IMR-90 (cell line): ENCODE data around the gene HDHD3. TPM values are rescaled to one million over a fixed set of nuclear protein-coding genes. Genes with fewer than 3 reads are reported as not detected.

Experiments used
- ATAC-seq: fragments of 200-7000 bp; cut with Tn5 transposase; 2 replicates; pipeline ENCODE4 v1.9.1; 2020; ENCODE audit warnings: low read depth, mild to moderate bottlenecking, moderate library complexity
- BruUV-seq: library from RNA; stranded (reverse); fragments of 400-500 nt; replicated peaks from 2 replicates; lab custom pipeline; 2021; lab: Mats Ljungman, UMichigan
- CTCF ChIA-PET: fragments of 300-600 bp; formaldehyde crosslinking; extraction: SDS; loops from one replicate; lab custom pipeline; 2021; ENCODE audit warnings: antibody characterized with exemption; lab: Yijun Ruan, JAX
- POLR2A ChIA-PET: fragments of 300-600 bp; sonication (Branson Sonifier 250); formaldehyde crosslinking; loops from one replicate; lab custom pipeline; 2022; ENCODE audit warnings: antibody characterized with exemption; ENCODE audit not compliant: unreplicated experiment; lab: Charles Lee
- DNase-seq: peaks from one replicate; pipeline ENCODE4 v3.0.0; 2013
- H2AFZ ChIP-seq: replicated peaks from 2 replicates; pipeline ENCODE3; 2013; ENCODE audit warnings: low read length, mild to moderate bottlenecking; ENCODE audit not compliant: poor library complexity
- H2AK5ac ChIP-seq: 2 replicates; pipeline ENCODE4 v1.6.1; 2013; ENCODE audit warnings: low read depth, low read length, inconsistent platforms
- H2AK9ac ChIP-seq: replicated peaks from 2 replicates; pipeline ENCODE3; 2013; ENCODE audit warnings: mild to moderate bottlenecking, low read depth, low read length, moderate library complexity; ENCODE audit not compliant: poor library complexity
- H2BK120ac ChIP-seq: 2 replicates; pipeline ENCODE4 v1.6.1; 2013; ENCODE audit warnings: low read depth, low read length, inconsistent platforms
- H2BK15ac ChIP-seq: 3 replicates; pipeline ENCODE4 v1.6.1; 2013; ENCODE audit warnings: low read depth, low read length, inconsistent platforms
- H2BK20ac ChIP-seq: 2 replicates; pipeline ENCODE4 v1.6.1; 2013; ENCODE audit warnings: low read depth, mild to moderate bottlenecking, inconsistent platforms, low read length, moderate library complexity
- H2BK5ac ChIP-seq: 2 replicates; pipeline ENCODE4 v1.6.1; 2013; ENCODE audit warnings: mild to moderate bottlenecking, low read depth, low read length, inconsistent platforms; ENCODE audit not compliant: poor library complexity, severe bottlenecking
- H3K14ac ChIP-seq: replicated peaks from 2 replicates; pipeline ENCODE4 v1.6.1; 2013; ENCODE audit warnings: low read depth, low read length, inconsistent platforms
- H3K18ac ChIP-seq: 2 replicates; pipeline ENCODE4 v1.6.1; 2013; ENCODE audit warnings: low read depth, low read length, control low read depth
- H3K23ac ChIP-seq: 2 replicates; pipeline ENCODE4 v1.6.1; 2013; ENCODE audit warnings: low read depth, low read length, inconsistent platforms
- H3K27ac ChIP-seq: 2 replicates; pipeline ENCODE4 v1.5.1; 2013; ENCODE audit warnings: mild to moderate bottlenecking, control low read depth, low read length; ENCODE audit not compliant: insufficient read depth
- H3K27me3 ChIP-seq: 2 replicates; pipeline ENCODE4 v1.6.1; 2013; ENCODE audit warnings: low read length; ENCODE audit not compliant: control insufficient read depth, insufficient read depth
- H3K36me3 ChIP-seq: 2 replicates; pipeline ENCODE4 v1.6.1; 2013; ENCODE audit warnings: low read length, mixed read lengths; ENCODE audit not compliant: control insufficient read depth, insufficient read depth
- H3K4ac ChIP-seq: 2 replicates; pipeline ENCODE4 v1.6.1; 2013; ENCODE audit warnings: low read depth, low read length, inconsistent platforms
- H3K4me1 ChIP-seq: 2 replicates; pipeline ENCODE4 v1.6.1; 2013; ENCODE audit warnings: low read length, mixed read lengths; ENCODE audit not compliant: control insufficient read depth, insufficient read depth
- H3K4me2 ChIP-seq: 2 replicates; pipeline ENCODE4 v1.6.1; 2013; ENCODE audit warnings: low read depth, mild to moderate bottlenecking, control low read depth, low read length, moderate library complexity
- H3K4me3 ChIP-seq: 2 replicates; pipeline ENCODE4 v1.5.1; 2013; ENCODE audit warnings: low read depth, mild to moderate bottlenecking, control low read depth, low read length, moderate library complexity; ENCODE audit not compliant: insufficient read depth
- H3K56ac ChIP-seq: 2 replicates; pipeline ENCODE4 v1.6.1; 2013; ENCODE audit warnings: low read length, inconsistent platforms; ENCODE audit not compliant: insufficient read depth; ENCODE audit errors: extremely low read depth
- H3K79me1 ChIP-seq, 2 experiments: 2 replicates each; pipeline ENCODE4 v1.6.1; 2013; ENCODE audit warnings: low read length in 2 of 2, inconsistent platforms in 1 of 2, low read depth in 1 of 2
- H3K9ac ChIP-seq: 2 replicates; pipeline ENCODE4 v1.6.1; 2013; ENCODE audit warnings: low read depth, low read length, control low read depth
- H3K9me1 ChIP-seq: 2 replicates; pipeline ENCODE4 v1.6.1; 2013; ENCODE audit warnings: low read length, inconsistent platforms; ENCODE audit not compliant: insufficient read depth
- H3K9me3 ChIP-seq: 2 replicates; pipeline ENCODE4 v1.6.1; 2013; ENCODE audit warnings: low read length; ENCODE audit not compliant: control insufficient read depth, insufficient read depth
- H4K20me1 ChIP-seq: 2 replicates; pipeline ENCODE4 v1.6.1; 2013; ENCODE audit warnings: low read length, inconsistent platforms; ENCODE audit not compliant: insufficient read depth
- H4K5ac ChIP-seq: 2 replicates; pipeline ENCODE4 v1.6.1; 2013; ENCODE audit warnings: mild to moderate bottlenecking, low read depth, low read length, control low read depth
- H4K8ac ChIP-seq, 2 experiments: 2 replicates each; pipeline ENCODE4 v1.6.1; 2013; ENCODE audit warnings: low read depth in 2 of 2, low read length in 2 of 2, control low read depth in 1 of 2, inconsistent platforms in 1 of 2
- H4K91ac ChIP-seq: 2 replicates; pipeline ENCODE4 v1.6.1; 2013; ENCODE audit warnings: low read depth, low read length, inconsistent platforms; ENCODE audit not compliant: insufficient read depth
- BHLHE40 ChIP-seq: fragments of 150-350 bp; IDR thresholded peaks from 2 replicates; pipeline ENCODE4 v1.6.1; 2016; ENCODE audit warnings: mild to moderate bottlenecking, low read depth, low read length
- CEBPB ChIP-seq: IDR thresholded peaks from 2 replicates; pipeline ENCODE4 v1.6.1; 2012; ENCODE audit warnings: low read depth, low read length, improper control_type of control experiment
- CHD1 ChIP-seq: IDR thresholded peaks from 2 replicates; pipeline ENCODE4 v1.6.1; 2012; ENCODE audit warnings: low read depth, low read length, improper control_type of control experiment
- CTCF ChIP-seq: conservative IDR thresholded peaks from 2 replicates; pipeline ENCODE4 v1.5.1; 2012; ENCODE audit warnings: mild to moderate bottlenecking, low read depth, low read length, improper control_type of control experiment
- ELK1 ChIP-seq: fragments of 150-350 bp; IDR thresholded peaks from 2 replicates; pipeline ENCODE4 v1.6.1; 2016; ENCODE audit warnings: low read depth, mild to moderate bottlenecking, low read length, moderate library complexity, borderline replicate concordance
- FOS ChIP-seq: fragments of 150-350 bp; IDR thresholded peaks from 2 replicates; pipeline ENCODE4 v1.6.1; 2016; ENCODE audit warnings: low read depth, low read length
- MAFK ChIP-seq: IDR thresholded peaks from 2 replicates; pipeline ENCODE4 v1.6.1; 2012; ENCODE audit warnings: low read depth, low read length, improper control_type of control experiment
- MXI1 ChIP-seq: IDR thresholded peaks from 2 replicates; pipeline ENCODE4 v1.6.1; 2012; ENCODE audit warnings: low read depth, mild to moderate bottlenecking, low read length, moderate library complexity, borderline replicate concordance
- NFE2L2 ChIP-seq: fragments of 150-350 bp; IDR thresholded peaks from 2 replicates; pipeline ENCODE4 v1.6.1; 2016; ENCODE audit warnings: low read depth, mild to moderate bottlenecking, low read length
- POLR2A ChIP-seq: IDR thresholded peaks from 2 replicates; pipeline ENCODE4 v1.6.1; 2012; ENCODE audit warnings: mild to moderate bottlenecking, low read depth, low read length
- RAD21 ChIP-seq: IDR thresholded peaks from 2 replicates; pipeline ENCODE4 v1.6.1; 2012; ENCODE audit warnings: low read length, improper control_type of control experiment
- RCOR1 ChIP-seq: IDR thresholded peaks from 2 replicates; pipeline ENCODE4 v1.6.1; 2012; ENCODE audit warnings: mild to moderate bottlenecking, low read length, improper control_type of control experiment; ENCODE audit not compliant: insufficient replicate concordance
- RFX5 ChIP-seq: IDR thresholded peaks from 2 replicates; pipeline ENCODE4 v1.8.0; 2012; ENCODE audit warnings: low read depth, mild to moderate bottlenecking, low read length, moderate library complexity
- SMC3 ChIP-seq: fragments of 150-350 bp; IDR thresholded peaks from 2 replicates; pipeline ENCODE4 v1.6.1; 2016; ENCODE audit warnings: low read depth, mild to moderate bottlenecking, antibody characterized with exemption, low read length, moderate library complexity
- USF2 ChIP-seq: fragments of 150-350 bp; IDR thresholded peaks from 2 replicates; pipeline ENCODE4 v1.6.1; 2017; ENCODE audit warnings: mild to moderate bottlenecking, antibody characterized with exemption, low read length, low read depth
- WGBS, 2 experiments: methylation state at CpG; one replicate each; pipeline versions ENCODE4 v1.1.5 to v1.1.7; 2013; ENCODE audit warnings: missing lambda C conversion rate in 2 of 2; ENCODE audit not compliant: insufficient read length in 1 of 2; ENCODE audit errors: extremely low coverage in 2 of 2; 5-methylcytosine and 5-hydroxymethylcytosine counted together
- dilution Hi-C: fragments of 300-500 bp; cut with HindIII; formaldehyde crosslinking; loops from one replicate; pipeline ENCODE4 v1.14.3; 2018; ENCODE audit warnings: low sequenced_read_pairs; ENCODE audit not compliant: unreplicated experiment
- in situ Hi-C: fragments of 300-500 bp; cut with MboI; formaldehyde crosslinking; loops from 3 replicates; pipeline ENCODE4 v1.14.3; 2019; ENCODE audit warnings: low sequenced_read_pairs, inconsistent platforms, mixed read lengths
- intact Hi-C: fragments of 100-400 bp; cut with micrococcal nuclease; formaldehyde crosslinking; loops from 2 replicates; pipeline ENCODE4 v1.10.0; 2022
- polyA plus RNA-seq, 3 experiments: library from polyadenylated mRNA; depleted of rRNA; stranded (reverse); fragments of >200 nt; gene quantifications; 2 replicates each; pipeline ENCODE4 v1.2.3, GENCODE V29; 2012; ENCODE audit warnings: low replicate concordance in 1 of 3
- total RNA-seq: library from RNA; depleted of rRNA; stranded (reverse); fragments of >200 nt; gene quantifications from 2 replicates; pipeline ENCODE4 v1.2.3, GENCODE V29; 2012

The HDHD3 gene
- total and polyA plus RNA-seq, 2 of the 4 experiments (the other 2 are of a cell fraction) = 7.0 to 8.6 TPM

- in situ Hi-C loops (no loop called here), intact Hi-C loops (no loop called here), dilution Hi-C loops (no loop called here)
- Histone ChIP-seq H3K18ac (no peak overlapping the region), H3K79me1 (no peaks in the 10 kb centered on the region), H3K9ac (no peak overlapping the region), H3K23ac (no peak overlapping the region), H3K27ac (no peak overlapping the region), H3K27me3 (no peaks in the 10 kb centered on the region; the same call in 1 of the 2 replicates), H4K8ac (no peak overlapping the region), H3K36me3 (peaks cover 38% of the 10 kb centered on the region), H2AK9ac (no peak overlapping the region), H2BK5ac (no peak overlapping the region), H4K20me1 (no peaks in the 10 kb centered on the region), H2BK20ac (no peak overlapping the region), H3K56ac (no peak overlapping the region), H3K4ac (no peak overlapping the region), H3K4me2 (no peak overlapping the region), H2BK15ac (no peak overlapping the region), H3K14ac (no peak overlapping the region), H2BK120ac (no peak overlapping the region), H2AK5ac (no peak overlapping the region), H3K9me3 (no peaks in the 10 kb centered on the region), H3K4me1 (no peaks in the 10 kb centered on the region), H4K91ac (no peak overlapping the region), H4K5ac (no peak overlapping the region), H2AFZ (no peak overlapping the region), H3K4me3 (no peak overlapping the region), H3K9me1 (no peaks in the 10 kb centered on the region)
- no peak for DNase-seq
- 83 to 100% methylated on average over 1 of the region's 4 CpGs for WGBS, 2 experiments
- BruUV-seq = TSS peak; percentile 93
- ChIA-PET POLR2A (no interaction called here), CTCF (no interaction called here)
- ATAC-seq = no peak
- TF ChIP-seq POLR2A (no peak), RAD21 (no peak), CHD1 (no peak), RFX5 (no peak), CTCF (no peak), NFE2L2 (no peak), MXI1 (no peak), USF2 (no peak), SMC3 (no peak), MAFK (no peak), ELK1 (no peak), CEBPB (no peak), BHLHE40 (no peak), FOS (no peak), RCOR1 (no peak)
Observed at GRCh38 chr9:113386571-113387393, 10.0 kb upstream of the HDHD3 start.
